Kidney (tissue), 14 donors: ENCODE measurements around the gene PPP2R2B. TPM values are rescaled to one million over a fixed set of nuclear protein-coding genes. Genes with fewer than 3 reads are reported as not detected.

Source experiments
- DNase-seq, 5 donors: peaks; one replicate each; pipeline ENCODE4 v3.0.0-alpha.2; 2013 to 2020
- FAIRE-seq: peaks from 2 replicates; lab custom pipeline; 2012; peaks lifted over from hg19 to GRCh38; lab: Jason Lieb, UNC
- H3K27ac ChIP-seq, 2 donors: one replicate each; pipeline ENCODE4 v1.7.0; 2013; ENCODE audit warnings: low read depth in 2 of 2, low read length in 2 of 2, inconsistent platforms in 1 of 2
- H3K27me3 ChIP-seq: one replicate; pipeline ENCODE4 v1.7.1; 2013; ENCODE audit warnings: low read length, inconsistent platforms; ENCODE audit not compliant: control insufficient read depth, insufficient read depth
- H3K36me3 ChIP-seq, 3 donors: one replicate each; pipeline versions ENCODE4 v1.7.0 to v1.7.1; 2013; ENCODE audit warnings: low read length in 3 of 3, control low read depth in 1 of 3, inconsistent platforms in 1 of 3; ENCODE audit not compliant: insufficient read depth in 3 of 3, control insufficient read depth in 2 of 3
- H3K4me1 ChIP-seq, 3 donors: one replicate each; pipeline versions ENCODE4 v1.7.0 to v1.7.1; 2013; ENCODE audit warnings: low read length in 3 of 3, inconsistent platforms in 1 of 3, low read depth in 1 of 3; ENCODE audit not compliant: control insufficient read depth in 2 of 3, insufficient read depth in 2 of 3
- H3K4me3 ChIP-seq, 3 donors: one replicate each; pipeline versions ENCODE4 v1.7.0 to v1.8.1; 2013; ENCODE audit warnings: low read length in 3 of 3, control low read depth in 1 of 3, inconsistent platforms in 1 of 3
- H3K9ac ChIP-seq, 3 donors: one replicate each; pipeline versions ENCODE4 v1.7.0 to v1.7.1; 2013; ENCODE audit warnings: low read length in 3 of 3, control low read depth in 1 of 3, inconsistent platforms in 1 of 3
- H3K9me3 ChIP-seq, 3 donors: one replicate each; pipeline versions ENCODE4 v1.7.0 to v1.7.1; 2013; ENCODE audit warnings: low read length in 3 of 3, control low read depth in 1 of 3, inconsistent platforms in 1 of 3; ENCODE audit not compliant: control insufficient read depth in 2 of 3, insufficient read depth in 1 of 3
- CTCF ChIP-seq: IDR thresholded peaks from 3 replicates; pipeline ENCODE4 v1.5.1; 2012; ENCODE audit warnings: mild to moderate bottlenecking, moderate library complexity, borderline replicate concordance; ENCODE audit not compliant: insufficient read depth; ENCODE audit errors: extremely low read depth
- intact Hi-C: fragments of 100-400 bp; cut with DNase I; formaldehyde crosslinking; loops from one replicate; pipeline ENCODE4 v1.11.1; 2022
- polyA plus RNA-seq: library from polyadenylated mRNA; stranded (reverse); fragments of 350-450 nt; fragmentation: Illumina TruSeq; extraction: RNeasy Lipid Tissue Mini Kit (QIAGEN cat#74804); gene quantifications from one replicate; pipeline ENCODE4 v1.2.3, GENCODE V29; 2014; ENCODE audit warnings: low read depth, low replicate concordance; ENCODE audit not compliant: insufficient read depth
- total RNA-seq: library from RNA; stranded (reverse); fragmentation: NEBNext Ultra II Directional; extraction: Animal tissue kit (Norgen Biotek cat#: 25700); gene quantifications from one replicate; pipeline ENCODE4 v1.2.1, GENCODE V29; 2021
- donor health status: control.
- donor health status: control.
- donor health status: control.
- donor health status: control.
- donor health status: control.
- donor health status: DM: yes; HTN: yes; CAD: no.
- donor health status: Normal renal cell carcinoma (clear cell type).

The PPP2R2B gene
- total and polyA plus RNA-seq, 2 donors from 2014 or later: 4.0 to 8.2 TPM

- DNase-seq (no peak), FAIRE-seq (peak; percentile 49)
- no peak for TF ChIP-seq CTCF
- Histone ChIP-seq H3K27ac (no peak overlapping the region), H3K4me3 (no peak overlapping the region), H3K9ac (no peak overlapping the region), H3K36me3 (no peaks in the 10 kb centered on the region), H3K27me3 (no peaks in the 10 kb centered on the region), H3K4me1 (no peaks in the 10 kb centered on the region), H3K9me3 (no peaks in the 10 kb centered on the region)
- intact Hi-C loops: no loop called here
Observed at GRCh38 chr5:146765089-146765832, 113.3 kb downstream of the PPP2R2B start.

GRCh38 chr5:146762830-146763229, 115.7 kb downstream of the PPP2R2B start:
- DNase-seq: no peak
- Histone ChIP-seq H3K36me3 (no peaks in the 10 kb centered on the region), H3K9ac (no peak overlapping the region), H3K4me3 (no peak overlapping the region), H3K27ac (no peak overlapping the region), H3K4me1 (no peaks in the 10 kb centered on the region), H3K27me3 (no peaks in the 10 kb centered on the region), H3K9me3 (no peaks in the 10 kb centered on the region)
- intact Hi-C loops: no loop called here
- no peak for TF ChIP-seq CTCF
- FAIRE-seq: no peak

- no peak overlapping the region for H3K4me3 ChIP-seq
- FAIRE-seq (no peak), DNase-seq (no peak)
- H3K27me3 ChIP-seq: no peaks in the 10 kb centered on the region
- no peak overlapping the region for H3K27ac ChIP-seq
- no peak for TF ChIP-seq CTCF
- H3K36me3 ChIP-seq: no peaks in the 10 kb centered on the region
- intact Hi-C loops: no loop called here
- H3K4me1 ChIP-seq: no peaks in the 10 kb centered on the region
- no peak overlapping the region for H3K9ac ChIP-seq
- H3K9me3 ChIP-seq: no peaks in the 10 kb centered on the region
Observed at GRCh38 chr5:146761811-146762210, 116.7 kb downstream of the PPP2R2B start.
